Stimulated activated CD4-positive, alpha-beta T cell treated with anti-CD3 and anti-CD28 coated beads, Interleukin-2, amount 100 ng/mL, for 24 hours (primary cell): Measurements from ENCODE around the gene S100A6.
"Not testable (repeated sequence)": the region's sequence is repeated elsewhere in the genome, so short reads cannot be mapped to it uniquely, and the experiment has no call there.

Experiments
- DNase-seq, 2 donors: peaks; one replicate each; pipeline ENCODE4 v3.0.0-alpha.2; 2020

S100A6 gene

GRCh38 chr1:153563483-153563901 lies 27.7 kb upstream of the S100A6 start:
- no peak for DNase-seq

DNA sequence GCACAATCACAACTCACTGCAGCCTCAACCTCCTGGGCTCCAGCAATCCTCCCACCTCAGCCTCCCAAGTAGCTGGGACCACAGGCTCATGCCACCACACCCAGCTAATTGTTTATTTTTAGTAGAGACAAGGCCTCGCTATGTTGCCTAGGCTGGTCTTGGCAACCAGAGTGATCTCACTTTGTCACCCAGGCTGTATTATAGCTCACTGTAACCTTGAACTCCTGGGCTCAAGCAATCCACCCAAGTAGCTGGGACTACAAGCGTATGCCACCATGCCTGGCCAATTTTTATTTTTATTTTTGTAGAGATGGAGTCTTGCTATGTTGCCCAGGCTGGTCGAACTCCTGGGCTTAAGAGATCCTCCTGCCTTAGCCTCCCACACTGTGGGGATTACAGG lies 26.2 kb upstream of the S100A6 start:
- not testable (repeated sequence) for DNase-seq

GRCh38 chr1:153561466-153561985 lies 25.7 kb upstream of the S100A6 start:
- DNase-seq = no peak

DNA sequence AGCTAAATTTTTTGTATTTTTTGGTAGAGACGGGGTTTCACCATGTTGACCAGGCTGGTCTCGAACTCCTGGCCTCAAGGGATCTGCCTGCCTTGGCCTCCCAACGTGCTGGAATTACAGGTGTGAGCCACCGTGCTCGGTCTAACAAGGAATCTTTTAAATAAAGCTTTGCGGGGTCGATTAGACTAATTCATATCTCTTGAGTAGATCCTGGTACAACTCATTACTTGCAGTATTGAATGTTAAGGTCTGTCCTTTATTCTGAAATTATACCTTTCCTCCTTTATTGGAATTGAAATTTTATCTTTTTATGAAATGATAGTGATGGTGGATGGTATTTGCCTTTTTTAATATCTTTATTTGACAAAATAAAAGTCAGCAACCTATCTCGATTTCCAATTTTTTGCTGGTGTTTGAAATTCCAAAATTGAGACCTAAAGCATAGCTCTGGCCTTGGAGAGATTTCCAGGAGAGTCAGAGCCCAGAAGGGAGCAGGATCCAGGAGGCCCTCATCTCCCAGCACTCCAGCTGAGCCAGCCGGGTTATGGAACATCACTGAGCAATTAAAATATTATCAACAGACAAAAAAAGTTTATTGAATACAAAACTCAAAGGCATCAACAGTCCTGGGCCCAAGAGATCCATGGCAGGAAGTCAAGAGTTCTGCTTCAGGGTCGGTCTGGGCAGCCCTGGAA lies 25.1 kb upstream of the S100A6 start:
- no peak for DNase-seq

DNA sequence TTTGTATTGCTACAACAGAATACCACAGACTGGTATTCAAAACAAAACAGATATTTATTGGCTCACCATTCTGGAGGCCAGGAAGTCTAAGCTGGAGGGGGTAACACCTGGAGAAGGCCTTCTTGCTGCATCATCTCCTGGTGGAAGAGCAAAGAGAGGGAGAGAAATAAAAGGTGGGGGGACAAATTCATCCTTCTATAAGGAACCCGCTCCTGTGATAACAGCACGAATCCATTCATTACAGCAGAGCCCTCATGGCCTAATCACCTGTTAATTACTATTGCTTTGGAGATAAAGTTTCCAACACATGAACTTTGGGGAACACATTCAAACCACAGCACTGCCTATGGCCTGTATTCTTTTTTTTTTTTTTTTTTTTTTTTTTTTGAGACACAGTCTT lies 24.4 kb upstream of the S100A6 start:
- DNase-seq = no peak

DNA sequence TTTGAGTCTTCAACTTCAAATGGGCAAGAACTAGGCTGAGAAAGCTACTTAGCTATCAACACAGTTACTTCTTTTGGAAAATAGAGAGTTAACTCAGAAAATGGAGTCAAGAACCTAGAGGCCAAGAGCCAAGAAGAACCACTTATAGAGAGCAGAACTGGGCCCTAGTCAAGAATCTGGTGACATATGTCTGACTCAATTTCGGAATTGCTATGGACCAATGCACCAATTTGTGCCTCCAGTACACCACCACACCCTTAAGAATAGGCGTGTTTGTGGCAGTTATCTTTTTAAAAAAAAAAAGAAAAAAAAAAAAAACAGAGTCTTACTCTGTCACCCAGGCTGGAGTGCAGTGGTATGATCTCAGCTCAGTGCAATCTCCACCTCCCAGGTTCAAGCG lies 22.1 kb upstream of the S100A6 start:
- no peak for DNase-seq

DNA sequence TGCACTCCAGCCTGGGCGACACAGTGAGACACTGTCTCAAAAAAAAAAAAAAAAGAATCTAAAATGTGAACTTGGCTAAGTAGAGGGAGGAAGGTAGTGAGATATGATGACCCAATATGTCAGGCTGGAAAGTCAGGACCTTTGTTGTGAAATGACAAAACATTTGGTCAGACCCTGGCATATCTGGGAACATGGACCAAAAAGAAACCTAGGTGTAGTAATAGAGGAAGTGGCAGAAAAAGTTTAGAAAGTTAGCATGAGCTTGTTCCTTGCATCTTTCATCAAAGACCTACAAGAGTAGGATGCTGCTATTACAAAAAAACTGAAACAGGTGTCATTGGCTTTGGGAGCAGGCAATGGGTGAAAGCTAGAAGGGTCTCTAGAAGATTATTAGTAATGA lies 20.6 kb upstream of the S100A6 start:
- DNase-seq = no peak

DNA sequence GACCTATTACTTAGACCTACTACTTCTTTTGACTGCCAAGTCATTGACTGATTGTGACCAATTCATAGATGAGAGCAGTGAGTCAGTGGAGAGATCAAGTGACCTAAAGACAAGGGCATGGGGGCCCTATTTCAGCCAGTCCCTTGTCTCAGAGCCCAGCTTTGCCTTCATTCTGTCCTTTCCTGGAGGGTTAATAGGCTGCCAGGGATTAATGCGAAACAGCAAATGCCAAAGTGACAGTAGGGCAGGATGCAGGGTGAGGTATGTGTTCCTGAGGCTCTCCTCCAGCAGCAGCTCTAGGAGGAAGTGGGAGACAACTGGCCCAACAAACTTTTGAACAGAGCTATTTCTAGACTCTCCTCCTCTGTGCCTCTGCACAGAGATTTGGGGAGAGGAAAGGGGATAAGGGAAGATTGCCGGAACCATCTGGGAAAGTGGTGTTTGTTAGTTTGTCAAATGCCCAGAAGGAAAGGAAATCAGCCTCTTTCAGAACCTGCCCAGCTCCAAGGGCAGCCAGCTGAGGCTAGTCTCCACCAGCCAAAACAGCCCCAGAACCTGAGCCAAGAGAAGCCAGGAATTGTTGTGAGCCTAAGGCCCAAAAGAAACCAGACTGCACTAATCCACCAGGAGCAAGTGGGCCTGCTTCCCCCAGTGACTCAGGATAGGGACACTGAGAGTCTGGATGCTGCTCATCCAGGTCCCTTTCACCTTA lies 18.2 kb upstream of the S100A6 start:
- no peak for DNase-seq

GRCh38 chr1:153553096-153553495 lies 17.3 kb upstream of the S100A6 start:
- no peak for DNase-seq

- DNase-seq = no peak
These were observed 16.5 kb upstream of the S100A6 start for GRCh38 chr1:153552335-153552734.

GRCh38 chr1:153550827-153551500 lies 15.2 kb upstream of the S100A6 start:
- no peak for DNase-seq

GRCh38 chr1:153550398-153550758 lies 14.6 kb upstream of the S100A6 start:
- DNase-seq = no peak

DNA sequence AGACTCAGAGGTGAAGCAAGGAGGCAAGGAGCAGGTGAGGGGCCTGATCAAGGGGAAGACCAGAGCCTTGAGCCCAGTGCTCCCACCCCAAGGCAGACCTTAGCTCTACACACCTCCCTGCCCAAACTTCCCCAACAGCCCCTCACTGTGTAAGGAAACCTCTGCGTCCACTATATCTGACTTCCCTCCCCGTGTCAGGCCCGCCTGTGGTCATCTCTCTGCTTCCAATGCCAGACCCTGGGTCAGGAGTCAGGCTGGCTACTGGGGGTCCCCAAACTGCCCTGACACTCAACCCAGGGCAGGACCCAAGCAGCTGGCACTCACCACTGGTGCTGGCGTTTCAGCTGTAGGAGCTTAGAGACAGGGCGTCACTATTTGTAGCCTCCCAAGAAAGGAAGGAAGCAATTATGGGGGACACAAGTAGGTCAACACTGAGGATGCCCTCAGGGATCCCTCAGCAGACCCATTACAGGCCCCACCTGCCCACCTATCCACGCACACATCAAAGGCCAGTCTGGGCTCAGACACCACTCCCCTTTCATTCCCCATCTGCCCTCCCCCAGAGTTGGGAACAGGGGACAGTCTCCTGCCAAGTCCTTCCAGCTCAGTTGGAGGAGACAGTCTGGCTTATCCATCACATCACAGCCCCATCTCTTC lies 14.1 kb upstream of the S100A6 start:
- no peak for DNase-seq

- no peak for DNase-seq
These were observed 13.2 kb upstream of the S100A6 start, which contains the start of gene S100A3 for GRCh38 chr1:153548722-153549688. S100A3 (minus strand) TSS chr1:153549258; CDS start chr1:153548485, 773 bp downstream.

DNA sequence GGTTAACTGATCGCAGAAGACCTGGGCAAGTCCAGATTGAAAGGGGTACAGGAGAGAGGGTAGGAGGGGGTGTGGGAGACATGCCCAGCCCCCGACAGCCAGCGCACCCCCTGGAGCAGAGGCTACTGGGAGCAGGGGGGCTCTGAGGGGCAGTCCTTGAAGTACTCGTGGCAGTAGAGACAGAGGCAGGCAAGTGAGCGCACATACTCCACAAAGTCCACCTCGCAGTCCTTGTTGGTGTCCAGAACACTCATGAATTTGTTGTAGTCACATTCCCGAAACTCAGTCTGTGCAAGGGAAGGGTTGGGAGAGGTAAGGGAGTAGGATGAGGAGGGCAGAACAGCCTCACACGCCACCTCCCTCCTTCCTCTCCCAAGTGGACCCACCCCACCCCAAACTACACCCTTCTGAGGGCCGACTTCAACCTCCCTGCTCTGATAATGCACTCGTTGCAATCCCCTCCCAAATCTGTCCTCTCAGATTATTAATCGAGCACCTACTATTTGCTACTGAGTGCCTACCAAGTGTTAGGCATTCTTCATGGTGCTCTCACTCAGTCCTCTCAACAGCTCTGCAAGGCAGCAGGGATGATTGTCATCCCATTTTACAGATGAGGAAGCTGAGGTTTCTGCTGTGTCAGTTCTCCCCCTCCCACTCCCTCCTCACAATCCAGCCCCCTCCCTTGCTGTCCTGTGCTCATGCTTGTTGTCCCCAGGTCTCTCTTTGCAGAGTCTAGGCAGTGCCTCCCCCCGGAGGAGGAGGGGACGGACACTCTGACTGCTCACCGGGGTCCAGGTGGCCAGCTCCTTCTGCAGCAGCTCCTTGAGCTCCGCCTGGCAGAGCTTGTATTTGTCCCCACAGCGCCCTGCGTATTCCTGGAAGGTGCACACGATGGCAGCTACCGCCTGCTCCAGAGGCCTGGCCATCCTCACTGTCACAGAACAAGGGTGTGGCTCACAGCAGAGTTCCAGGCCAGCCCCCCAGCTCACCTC lies 12.1 kb upstream of the S100A6 start:
- no peak for DNase-seq

DNA sequence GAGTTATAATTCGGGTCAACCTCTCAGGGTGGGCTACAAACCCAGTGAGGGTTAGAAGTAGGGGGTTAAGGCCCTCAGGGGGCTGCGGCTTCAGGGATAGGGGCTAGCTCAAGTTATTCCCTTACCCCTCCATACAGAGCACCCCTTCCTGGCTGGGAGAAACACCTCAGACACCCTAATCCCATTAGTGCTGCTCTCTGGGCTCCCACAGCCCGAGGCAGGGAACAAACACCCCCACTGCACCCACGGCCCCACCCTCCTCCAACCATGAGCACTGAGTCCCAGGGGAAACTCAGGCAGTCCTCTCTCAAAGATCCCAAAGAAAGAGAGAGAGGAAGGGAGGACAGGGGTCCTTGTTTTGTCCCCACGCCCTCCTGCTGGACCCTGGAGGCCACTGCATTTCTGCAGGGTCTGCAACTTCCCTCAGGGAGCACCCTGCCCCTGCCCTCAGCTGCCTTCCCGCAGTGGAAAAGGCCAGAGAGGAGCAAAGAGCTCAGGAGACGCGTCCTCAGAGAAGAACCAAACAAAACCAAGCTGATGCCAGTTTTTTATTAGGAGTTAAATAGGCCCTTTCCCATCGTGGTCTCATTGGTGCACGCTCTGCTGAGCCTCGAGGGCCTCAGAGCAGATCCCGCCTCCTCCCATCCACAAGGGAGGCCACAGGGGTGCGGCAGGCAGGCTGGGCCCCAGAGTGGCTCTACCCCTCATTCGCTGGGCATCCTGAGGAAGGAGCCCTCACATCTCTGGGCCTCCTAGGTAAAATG lies 11.2 kb upstream of the S100A6 start:
- DNase-seq = no peak

- no peak for DNase-seq
These were observed 10.6 kb upstream of the S100A6 start for GRCh38 chr1:153546371-153546770.

- DNase-seq = peak; percentile 93 to 94
These were observed 9.6 kb upstream of the S100A6 start, which contains the start of gene S100A4 for GRCh38 chr1:153545067-153546055. S100A4 (minus strand) TSS chr1:153545806; CDS start chr1:153544794, 1,012 bp downstream.
